NCI-H128 (cell line): ENCODE data around the gene SNAP23.
A peak's percentile ranks its signal among the peaks of the same experiment; 100 is the strongest.

Experiments
- DNase-seq: peaks from one replicate; lab custom pipeline; 2025; ENCODE audit not compliant: unreplicated experiment; lab: John Stamatoyannopoulos, UW

Gene SNAP23

GRCh38 chr15:42495361-42496212, at the start of gene SNAP23:
TSS of gene SNAP23 (plus strand) at chr15:42495634. CDS start at chr15:42511847, 16,213 bp downstream.
- DNase-seq = peak; percentile 21

DNA sequence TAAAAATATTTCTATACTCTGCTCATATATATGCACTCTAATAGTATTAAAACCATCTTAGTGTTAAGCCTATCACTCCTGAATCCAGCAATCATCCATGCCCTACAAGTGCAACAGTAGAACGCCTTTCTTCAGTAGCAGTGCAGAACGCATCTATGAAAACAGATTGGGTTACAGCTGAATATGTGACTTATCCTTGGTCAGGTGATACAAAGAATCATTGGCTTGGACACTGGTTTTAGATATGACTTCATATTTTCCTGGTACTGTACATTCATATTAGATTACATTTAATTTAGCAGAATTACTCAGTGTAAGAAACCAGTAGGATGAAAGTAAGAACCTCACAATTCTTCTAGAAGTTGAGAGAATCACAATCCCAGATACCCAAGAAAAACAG, 47.8 kb upstream of the SNAP23 start:
- DNase-seq = no peak

GRCh38 chr15:42448281-42448680, 47.2 kb upstream of the SNAP23 start:
- DNase-seq = no peak

DNA sequence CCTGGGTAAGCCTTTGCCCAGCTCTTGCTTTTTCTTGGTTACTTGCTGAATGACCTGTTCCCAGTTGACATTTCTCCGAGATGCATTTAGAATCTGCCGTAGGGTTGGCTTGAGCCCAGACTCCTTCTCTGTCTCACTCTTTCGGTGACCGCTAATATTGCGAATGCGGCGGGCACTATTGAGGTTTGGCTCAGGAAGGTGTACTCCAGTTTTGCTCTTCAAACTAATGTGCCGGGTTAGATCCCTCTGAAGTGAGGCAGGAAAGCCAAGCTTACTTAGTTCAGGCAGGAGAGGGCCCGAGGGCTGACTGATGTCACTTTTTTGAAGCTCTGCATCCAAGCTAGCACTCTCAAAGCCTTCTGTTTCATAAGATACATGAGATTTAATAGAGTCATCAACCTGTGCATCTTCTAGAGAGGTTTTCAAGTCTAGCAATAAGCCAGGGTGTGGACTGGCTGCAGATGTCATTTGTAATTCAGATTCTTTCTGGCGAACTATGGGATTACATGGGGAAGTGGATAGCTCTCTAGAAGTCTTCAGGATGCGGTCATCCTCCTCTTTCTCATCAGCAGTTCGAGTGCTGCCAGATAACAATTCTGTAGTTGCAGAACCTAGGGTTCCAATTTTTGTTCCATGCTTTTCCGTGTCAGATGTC, 45.5 kb upstream of the SNAP23 start:
- DNase-seq = no peak

DNA sequence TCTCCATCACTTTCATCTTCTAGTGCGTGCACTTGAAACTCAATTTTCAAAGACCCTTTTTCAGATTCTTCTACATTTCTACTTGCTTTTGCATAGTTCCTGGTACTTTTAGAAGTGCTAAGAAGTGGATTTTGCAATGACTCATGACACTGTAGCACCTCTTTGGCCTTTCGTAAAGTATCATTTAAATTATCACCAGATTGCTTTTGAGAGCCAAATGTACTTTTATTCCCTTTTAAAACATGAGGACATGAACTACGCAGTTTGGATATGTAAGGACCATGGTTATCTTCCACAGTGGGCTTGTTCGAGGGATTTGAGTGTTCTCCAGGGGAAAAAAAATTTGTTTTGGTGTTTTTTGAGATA, 45.0 kb upstream of the SNAP23 start:
- DNase-seq = no peak

- no peak for DNase-seq
Observed at GRCh38 chr15:42453826-42454225, 41.6 kb upstream of the SNAP23 start.

GRCh38 chr15:42456531-42456930, 38.9 kb upstream of the SNAP23 start:
- no peak for DNase-seq

DNA sequence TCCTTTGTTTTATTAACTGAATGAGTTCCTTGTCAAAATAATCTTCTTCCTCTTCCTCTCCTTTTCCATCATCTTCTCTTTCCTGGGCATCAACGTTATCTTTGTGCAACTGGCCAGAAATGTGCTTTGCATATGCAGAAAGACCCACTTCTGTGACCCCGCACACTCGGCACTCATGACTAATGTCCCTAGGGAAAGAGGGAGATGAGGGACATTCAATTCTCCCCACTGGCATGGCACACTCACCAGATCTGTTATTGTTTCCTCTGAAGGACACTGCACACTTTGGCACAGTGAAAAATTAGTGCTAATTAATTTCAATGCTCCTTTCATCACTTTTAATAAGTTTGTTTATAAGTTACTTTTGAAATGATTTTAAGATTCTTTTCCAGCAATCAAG, 38.5 kb upstream of the SNAP23 start:
- DNase-seq = no peak

DNA sequence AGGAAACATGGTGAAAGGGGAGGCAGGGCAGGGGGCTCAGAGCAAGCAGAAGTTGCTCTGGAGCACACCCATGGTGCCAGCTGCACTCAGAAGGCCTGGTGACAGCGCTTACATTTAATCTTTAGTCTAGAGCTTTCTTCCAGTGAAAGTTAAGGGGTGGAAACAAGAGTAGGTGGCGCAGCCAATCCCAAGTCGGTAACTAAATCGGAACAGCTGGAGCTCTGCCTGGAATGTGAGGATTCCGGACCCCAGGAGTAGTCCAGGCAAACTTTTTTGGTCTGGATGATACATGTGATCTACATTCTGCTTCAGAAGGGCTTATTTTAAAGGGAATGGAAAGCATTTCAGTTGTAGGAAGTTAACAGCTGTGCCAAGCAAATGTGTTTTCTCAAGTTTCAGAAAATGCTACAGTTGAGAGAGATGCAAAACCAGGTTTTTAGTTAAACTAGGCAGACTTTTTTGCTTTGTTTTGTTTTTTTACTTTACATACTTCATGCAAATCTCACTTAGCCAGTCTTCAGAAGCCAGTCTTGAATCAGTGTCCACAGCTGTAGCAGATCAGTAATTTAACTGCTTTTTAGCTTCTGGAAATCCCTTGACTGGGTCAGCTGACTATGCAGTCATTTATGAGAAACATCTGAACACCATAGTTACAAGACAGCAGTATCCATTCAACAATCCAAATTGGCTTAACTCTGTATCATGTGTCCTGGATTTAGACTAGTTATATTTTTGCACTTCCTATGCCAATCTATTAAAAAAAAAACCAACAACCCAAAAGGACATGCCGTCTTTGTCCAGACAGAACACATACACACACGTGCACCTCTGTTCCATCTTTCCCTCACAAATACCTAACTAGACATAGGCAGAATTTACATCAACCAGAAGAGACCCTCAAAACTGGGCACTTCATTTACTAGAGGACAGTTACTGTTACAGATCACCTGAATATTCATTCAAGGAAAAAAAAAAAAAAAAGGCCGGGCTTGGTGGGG, 37.7 kb upstream of the SNAP23 start:
- DNase-seq = no peak

- no peak for DNase-seq
Observed at GRCh38 chr15:42461261-42461660, 34.2 kb upstream of the SNAP23 start.

DNA sequence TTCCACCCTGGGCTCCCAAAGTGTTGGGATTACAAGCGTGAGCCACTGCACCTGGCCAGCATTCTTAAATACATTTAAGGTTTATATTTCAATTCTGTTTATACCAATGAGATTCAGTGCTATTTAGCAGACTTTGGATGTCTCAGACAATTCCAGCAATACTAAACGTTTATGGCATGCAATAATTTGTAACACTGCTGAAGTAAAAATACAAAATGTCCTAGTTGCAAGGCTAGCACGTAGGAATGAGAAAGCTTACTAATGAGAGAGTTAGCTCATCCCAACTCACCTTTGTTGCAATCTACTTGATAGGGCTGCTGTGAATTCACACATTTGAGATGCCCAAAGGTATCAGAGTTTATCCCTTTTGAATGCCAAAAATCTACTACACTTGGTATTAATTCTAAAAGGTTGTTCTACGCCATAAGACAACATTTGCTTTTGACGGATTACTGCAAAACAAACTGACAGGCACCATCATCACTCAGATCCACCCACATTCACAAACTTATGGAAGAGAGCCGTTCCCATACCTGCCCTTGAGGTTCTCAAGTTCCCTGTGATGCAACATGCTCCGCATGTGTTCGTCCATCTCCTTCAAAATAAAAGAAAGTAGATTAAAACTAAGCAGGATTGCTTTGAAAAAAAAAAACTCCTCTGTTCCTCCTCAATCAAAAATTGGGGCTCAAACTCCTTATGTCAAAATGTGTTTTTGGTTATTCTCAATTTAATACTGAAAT, 29.7 kb upstream of the SNAP23 start:
- no peak for DNase-seq

DNA sequence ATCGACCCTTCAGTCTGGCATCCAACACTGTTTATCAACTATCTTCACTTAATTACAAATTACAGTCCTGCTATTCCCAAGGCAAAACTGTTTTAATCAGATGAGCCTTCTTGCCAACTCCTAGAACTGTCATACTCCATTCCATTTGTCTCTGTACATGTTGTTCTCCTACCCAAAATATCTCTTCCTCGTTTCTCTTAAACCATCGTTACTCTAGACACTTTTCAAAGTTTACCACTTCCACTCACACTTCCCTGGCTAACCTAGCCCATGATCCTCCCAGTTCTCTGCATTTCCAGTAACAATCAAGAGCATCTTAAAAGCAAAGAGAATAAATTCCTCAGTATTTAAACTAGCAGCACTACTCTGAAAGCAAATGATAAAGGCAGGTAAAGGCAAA, 24.4 kb upstream of the SNAP23 start:
- DNase-seq = no peak

- DNase-seq = no peak
Observed at GRCh38 chr15:42474827-42475226, 20.6 kb upstream of the SNAP23 start.

GRCh38 chr15:42482701-42483100, 12.7 kb upstream of the SNAP23 start:
- no peak for DNase-seq

DNA sequence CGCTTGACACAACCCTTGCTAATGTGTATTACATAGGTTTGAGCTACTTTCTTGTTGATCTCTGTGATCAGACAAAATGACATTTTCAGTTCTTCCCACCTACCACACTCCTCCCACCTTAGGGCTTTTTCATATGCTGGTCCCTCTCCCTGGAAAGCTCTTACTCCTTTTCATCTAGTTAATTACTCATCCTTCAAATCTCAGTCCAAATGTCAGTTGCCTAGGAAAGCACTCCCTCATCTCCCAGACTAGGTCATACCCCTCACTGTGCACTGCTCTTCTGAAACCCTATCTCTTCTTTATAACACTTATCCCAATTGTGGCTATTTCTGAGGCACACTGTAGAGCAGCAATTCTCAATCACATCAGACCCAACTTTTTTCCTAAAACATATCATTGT, 11.8 kb upstream of the SNAP23 start:
- no peak for DNase-seq

DNA sequence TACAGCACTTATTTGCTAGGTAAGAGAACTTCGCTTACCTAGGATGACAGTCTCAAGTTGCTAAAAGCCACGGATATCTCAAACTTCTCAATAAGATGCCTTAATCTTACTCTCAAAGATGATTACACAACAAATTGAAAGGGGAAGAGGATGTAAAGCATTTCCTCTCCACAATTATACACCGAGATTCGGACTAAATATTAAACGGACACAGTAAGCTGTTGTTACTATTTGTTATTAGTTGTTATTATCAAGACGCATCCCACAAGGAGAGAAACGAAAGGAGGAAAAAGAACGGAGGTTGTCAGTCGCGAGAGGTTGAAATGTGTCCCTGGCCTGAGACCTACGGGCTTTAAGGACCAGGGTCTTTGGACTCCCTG, 5.2 kb upstream of the SNAP23 start:
- DNase-seq = no peak

DNA sequence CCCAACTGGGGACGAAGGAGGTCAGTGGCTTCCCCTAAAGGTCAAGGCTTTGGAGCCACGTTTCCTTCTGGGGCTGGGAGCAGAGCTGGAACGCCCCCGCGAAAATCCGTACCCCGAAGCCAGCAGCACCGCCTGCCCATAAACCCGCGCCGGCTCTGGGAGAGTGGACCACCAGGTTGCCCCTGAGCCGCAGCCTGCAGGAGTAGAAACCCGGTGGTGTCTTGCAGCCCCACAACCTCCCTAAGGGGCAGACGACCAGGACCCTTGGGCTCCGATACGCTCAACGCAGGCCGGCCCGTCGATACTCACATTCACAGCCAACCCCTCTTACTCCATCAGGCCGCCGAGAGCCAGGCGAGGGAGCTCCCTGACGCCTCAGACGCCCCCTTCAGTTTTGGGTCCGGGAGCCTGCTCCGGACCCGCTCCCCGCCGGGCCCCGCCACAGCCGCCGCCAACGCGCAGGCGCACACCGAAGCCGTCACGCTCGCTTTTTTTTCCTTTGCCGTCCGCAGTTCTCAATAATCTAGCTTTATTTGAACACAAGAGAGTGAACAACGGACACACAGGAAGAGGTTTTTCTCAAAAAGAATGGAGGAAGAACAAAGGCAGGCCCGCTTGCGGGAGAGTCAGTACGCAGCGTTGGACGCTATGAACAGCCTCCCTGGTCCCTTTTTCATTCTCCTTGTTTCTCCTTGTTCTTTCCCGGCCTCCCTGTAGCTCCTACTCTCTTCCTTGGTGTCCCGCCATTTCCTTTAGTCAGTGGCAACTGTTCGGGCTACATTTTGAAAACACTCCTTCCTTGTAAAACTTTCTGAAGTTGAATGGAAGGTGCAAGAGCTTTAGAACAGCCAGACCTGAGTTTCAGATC, 4.5 kb upstream of the SNAP23 start, which contains the start of gene ZNF106:
ZNF106 (minus strand) TSS at position 471 of the 868 bp plus-strand sequence. CDS start 18,852 bp downstream, outside the sequence.
- DNase-seq = peak; percentile 44

DNA sequence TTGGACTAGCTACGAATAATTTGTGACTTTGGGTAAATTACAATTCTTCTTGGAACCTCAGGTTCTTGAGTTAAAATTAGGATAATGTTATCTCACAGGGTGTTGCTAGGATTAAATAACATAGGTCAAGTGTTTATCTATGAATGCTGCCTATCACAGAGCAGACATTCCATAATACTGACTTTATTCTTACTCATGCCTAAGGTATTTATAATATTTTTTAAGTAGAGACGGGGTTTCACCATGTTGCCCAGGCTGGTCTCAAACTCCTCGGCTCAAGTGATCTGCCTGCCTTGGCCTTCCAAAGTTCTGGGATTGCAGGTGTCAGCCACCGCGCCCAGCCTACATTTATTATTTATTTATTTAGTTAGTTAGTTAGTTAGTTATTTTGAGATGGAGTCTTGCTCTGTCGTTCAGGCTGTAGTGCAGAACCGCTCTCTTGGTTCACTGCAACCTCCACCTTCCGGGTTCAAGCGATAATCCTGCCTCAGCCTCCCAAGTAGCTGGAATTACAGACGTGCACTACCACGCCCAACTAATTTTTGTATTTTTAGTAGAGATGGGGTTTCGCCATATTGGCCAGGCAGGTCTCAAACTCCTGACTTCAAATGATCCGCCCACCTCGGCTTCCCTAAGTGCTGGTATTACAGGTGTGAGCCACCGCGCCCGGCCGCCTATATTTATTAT, 3.8 kb upstream of the SNAP23 start:
- DNase-seq = no peak

- DNase-seq = no peak
Observed at GRCh38 chr15:42493679-42494078, 1.8 kb upstream of the SNAP23 start.
